ENCODE data around the gene HELQ. TPM values are rescaled to one million over a fixed set of nuclear protein-coding genes. Genes with fewer than 3 reads are reported as not detected.

Gene HELQ
- total and polyA plus RNA-seq, 2 donors (not counting 1 experiment from before 2014, with no cell fraction given): 21.7 to 42.4 TPM

DNA sequence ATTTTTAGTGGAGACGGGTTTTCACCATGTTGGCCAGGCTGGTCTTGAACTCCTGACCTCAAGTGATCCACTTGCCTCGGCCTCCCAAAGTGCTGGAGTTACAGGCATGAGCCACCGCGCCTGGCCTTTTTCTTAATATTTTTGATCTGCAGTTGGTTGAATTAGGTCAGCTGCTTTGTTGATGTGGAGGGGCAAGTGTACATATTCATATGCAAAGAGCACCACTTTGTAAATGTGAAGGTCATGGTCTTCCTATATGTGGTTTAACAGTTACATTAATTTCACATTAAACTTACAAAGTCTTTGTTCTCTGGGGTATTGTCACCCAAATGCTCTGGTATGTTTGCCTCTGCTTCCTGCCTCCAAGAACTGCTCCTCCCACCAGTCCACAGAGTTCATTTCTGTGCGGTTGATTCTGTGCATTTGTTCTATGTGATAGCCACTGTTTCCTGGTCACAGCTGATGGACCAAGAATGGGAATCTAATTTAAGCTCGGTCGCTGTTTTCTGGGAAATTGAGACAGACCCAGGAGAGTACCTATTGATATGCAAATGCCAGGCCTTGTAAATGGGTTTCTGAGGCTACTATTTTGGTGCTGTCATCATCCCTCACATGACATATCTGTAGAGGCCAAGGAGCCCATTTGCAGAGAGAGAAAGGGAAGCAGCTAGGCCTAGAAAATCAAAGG, 94.1 kb downstream of the HELQ start:
- no peaks in the 10 kb centered on the region for H3K9me3 ChIP-seq (ENCODE audit: control extremely low read depth in 1 of 3, control insufficient read depth in 2 of 3, insufficient read depth in 1 of 3, low read length in 2 of 3)
- H2AFZ ChIP-seq (ENCODE audit: insufficient read depth, low read depth, low read length, poor library complexity, severe bottlenecking): peak overlapping the region; percentile 57
- peaks cover 7% of the 10 kb centered on the region for H3K4me1 Mint-ChIP-seq
- H3K9me3 Mint-ChIP-seq (ENCODE audit: insufficient read depth): no peaks in the 10 kb centered on the region
- H3K79me2 ChIP-seq (ENCODE audit: control insufficient read depth, insufficient read depth, low read length): no peaks in the 10 kb centered on the region
- no peak overlapping the region for H3K4me3 Mint-ChIP-seq
- no peaks in the 10 kb centered on the region for H3K36me3 ChIP-seq (replicated peaks in 1 of 2; ENCODE audit: control extremely low read depth in 1 of 2, control insufficient read depth in 1 of 2, extremely low read depth in 1 of 2, insufficient read depth in 2 of 2, low read length in 1 of 2)
- H3K27me3 Mint-ChIP-seq: no peaks in the 10 kb centered on the region
- no peak overlapping the region for H3K9ac ChIP-seq (ENCODE audit: low read length)
- no peak overlapping the region for H3K27ac Mint-ChIP-seq
- 58% methylated on average over 2 of the region's 7 CpGs for WGBS (ENCODE audit: insufficient coverage)
- TF ChIP-seq, protein P1, sequence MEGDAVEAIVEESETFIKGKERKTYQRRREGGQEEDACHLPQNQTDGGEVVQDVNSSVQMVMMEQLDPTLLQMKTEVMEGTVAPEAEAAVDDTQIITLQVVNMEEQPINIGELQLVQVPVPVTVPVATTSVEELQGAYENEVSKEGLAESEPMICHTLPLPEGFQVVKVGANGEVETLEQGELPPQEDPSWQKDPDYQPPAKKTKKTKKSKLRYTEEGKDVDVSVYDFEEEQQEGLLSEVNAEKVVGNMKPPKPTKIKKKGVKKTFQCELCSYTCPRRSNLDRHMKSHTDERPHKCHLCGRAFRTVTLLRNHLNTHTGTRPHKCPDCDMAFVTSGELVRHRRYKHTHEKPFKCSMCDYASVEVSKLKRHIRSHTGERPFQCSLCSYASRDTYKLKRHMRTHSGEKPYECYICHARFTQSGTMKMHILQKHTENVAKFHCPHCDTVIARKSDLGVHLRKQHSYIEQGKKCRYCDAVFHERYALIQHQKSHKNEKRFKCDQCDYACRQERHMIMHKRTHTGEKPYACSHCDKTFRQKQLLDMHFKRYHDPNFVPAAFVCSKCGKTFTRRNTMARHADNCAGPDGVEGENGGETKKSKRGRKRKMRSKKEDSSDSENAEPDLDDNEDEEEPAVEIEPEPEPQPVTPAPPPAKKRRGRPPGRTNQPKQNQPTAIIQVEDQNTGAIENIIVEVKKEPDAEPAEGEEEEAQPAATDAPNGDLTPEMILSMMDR (IDR thresholded peaks at IDR 0.05): no peak
- no peak for TF ChIP-seq EZH2 (IDR thresholded peaks at IDR 0.05; ENCODE audit: borderline replicate concordance, insufficient read depth, low read depth, low read length, poor library complexity, severe bottlenecking)
- intact Hi-C loops (cut with micrococcal nuclease): loop anchor here (1.0 kb wide), 1 partner anchor 279 kb away; no protein-coding TSS in a partner anchor
- no peak overlapping the region for H3K4me3 ChIP-seq (ENCODE audit: control extremely low read depth in 1 of 5, extremely low read depth in 1 of 5, insufficient read depth in 1 of 5, low read depth in 2 of 5, low read length in 4 of 5)
- no peaks in the 10 kb centered on the region for H4K20me1 ChIP-seq (ENCODE audit: control insufficient read depth, insufficient read depth, low read length, poor library complexity, severe bottlenecking)
- peaks cover 0 to 4% of the 10 kb centered on the region in 2 donors for H3K4me1 ChIP-seq (ENCODE audit: control insufficient read depth in 2 of 2, insufficient read depth in 2 of 2, low read length in 2 of 2)
- no peak for ATAC-seq (ENCODE audit: low read depth)
- no peak overlapping the region for H3K27ac ChIP-seq (ENCODE audit: low read length in 2 of 2)
- ChIA-PET CTCF (interaction anchor here (0.5 to 1.5 kb wide), 9 partner anchors 10 to 336 kb away, joined by 3 to 5 read pairs (median 3); no protein-coding TSS in a partner anchor), POLR2A (no interaction called here)
- DNase-seq: no peak
- no peak overlapping the region for H3K4me2 ChIP-seq (replicated peaks; ENCODE audit: low read depth, low read length, poor library complexity, severe bottlenecking)
- H3K27me3 ChIP-seq (replicated peaks in 1 of 4; ENCODE audit: control extremely low read depth in 1 of 4, control insufficient read depth in 3 of 4, insufficient read depth in 4 of 4, low read length in 3 of 4): no peaks in the 10 kb centered on the region

DNA sequence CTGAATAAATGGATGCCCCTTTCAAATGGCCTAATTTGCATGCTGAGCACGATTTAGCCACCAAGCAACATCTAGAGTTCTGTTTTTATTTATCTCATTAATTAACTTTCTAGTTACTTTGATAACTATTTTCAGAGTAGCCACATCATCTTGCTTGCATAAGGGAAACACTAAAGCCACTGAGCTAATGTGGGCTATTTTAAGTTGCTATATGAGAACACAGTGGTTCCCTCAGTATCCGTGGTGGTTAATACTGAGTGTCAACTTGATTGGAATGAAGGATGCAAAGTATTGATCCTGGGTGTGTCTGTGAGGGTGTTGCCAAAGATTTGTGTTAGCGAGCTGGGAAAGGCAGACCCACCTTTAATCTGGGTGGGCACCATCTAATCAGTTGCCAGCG, 95.6 kb downstream of the HELQ start:
- Histone ChIP-seq H2AFZ (ENCODE audit: insufficient read depth, low read depth, low read length, poor library complexity, severe bottlenecking) (no peak overlapping the region), H3K79me2 (ENCODE audit: control insufficient read depth, insufficient read depth, low read length) (no peaks in the 10 kb centered on the region), H3K27me3 (replicated peaks in 1 of 4; ENCODE audit: control extremely low read depth in 1 of 4, control insufficient read depth in 3 of 4, insufficient read depth in 4 of 4, low read length in 3 of 4) (no peaks in the 10 kb centered on the region), H3K9me3 (ENCODE audit: control extremely low read depth in 1 of 3, control insufficient read depth in 2 of 3, insufficient read depth in 1 of 3, low read length in 2 of 3) (no peaks in the 10 kb centered on the region), H3K4me2 (replicated peaks; ENCODE audit: low read depth, low read length, poor library complexity, severe bottlenecking) (no peak overlapping the region), H3K36me3 (replicated peaks in 1 of 2; ENCODE audit: control extremely low read depth in 1 of 2, control insufficient read depth in 1 of 2, extremely low read depth in 1 of 2, insufficient read depth in 2 of 2, low read length in 1 of 2) (no peaks in the 10 kb centered on the region), H3K4me1 (ENCODE audit: control insufficient read depth in 2 of 2, insufficient read depth in 2 of 2, low read length in 2 of 2) (peaks cover 0 to 4% of the 10 kb centered on the region in 2 donors), H3K9ac (ENCODE audit: low read length) (no peak overlapping the region), H3K27ac (ENCODE audit: low read length in 2 of 2) (no peak overlapping the region), H4K20me1 (ENCODE audit: control insufficient read depth, insufficient read depth, low read length, poor library complexity, severe bottlenecking) (no peaks in the 10 kb centered on the region), H3K4me3 (ENCODE audit: control extremely low read depth in 1 of 5, extremely low read depth in 1 of 5, insufficient read depth in 1 of 5, low read depth in 2 of 5, low read length in 4 of 5) (no peak overlapping the region)
- Mint-ChIP-seq H3K4me3 (no peak overlapping the region), H3K9me3 (ENCODE audit: insufficient read depth) (no peaks in the 10 kb centered on the region), H3K27ac (no peak overlapping the region), H3K27me3 (no peaks in the 10 kb centered on the region), H3K4me1 (peaks cover 3% of the 10 kb centered on the region)
- intact Hi-C loops (cut with micrococcal nuclease): no loop called here
- ChIA-PET POLR2A (no interaction called here), CTCF (interaction anchor here (1.1 kb wide), 1 partner anchor 279 kb away, joined by 3 read pairs; no protein-coding TSS in a partner anchor)
- no peak for DNase-seq
- ATAC-seq (ENCODE audit: low read depth): no peak
- WGBS (ENCODE audit: insufficient coverage): 87% methylated on average over 3 of the region's 4 CpGs
- no peak for TF ChIP-seq EZH2 (IDR thresholded peaks at IDR 0.05; ENCODE audit: borderline replicate concordance, insufficient read depth, low read depth, low read length, poor library complexity, severe bottlenecking)
- TF ChIP-seq, protein P1 (IDR thresholded peaks at IDR 0.05): no peak
